ENCODE measurements around the gene HLA-DOA. TPM values are rescaled to one million over a fixed set of nuclear protein-coding genes. Genes with fewer than 3 reads are reported as not detected.

The HLA-DOA gene
- total RNA-seq, 1 experiment from 2014 or later, result 13.6 TPM

DNA sequence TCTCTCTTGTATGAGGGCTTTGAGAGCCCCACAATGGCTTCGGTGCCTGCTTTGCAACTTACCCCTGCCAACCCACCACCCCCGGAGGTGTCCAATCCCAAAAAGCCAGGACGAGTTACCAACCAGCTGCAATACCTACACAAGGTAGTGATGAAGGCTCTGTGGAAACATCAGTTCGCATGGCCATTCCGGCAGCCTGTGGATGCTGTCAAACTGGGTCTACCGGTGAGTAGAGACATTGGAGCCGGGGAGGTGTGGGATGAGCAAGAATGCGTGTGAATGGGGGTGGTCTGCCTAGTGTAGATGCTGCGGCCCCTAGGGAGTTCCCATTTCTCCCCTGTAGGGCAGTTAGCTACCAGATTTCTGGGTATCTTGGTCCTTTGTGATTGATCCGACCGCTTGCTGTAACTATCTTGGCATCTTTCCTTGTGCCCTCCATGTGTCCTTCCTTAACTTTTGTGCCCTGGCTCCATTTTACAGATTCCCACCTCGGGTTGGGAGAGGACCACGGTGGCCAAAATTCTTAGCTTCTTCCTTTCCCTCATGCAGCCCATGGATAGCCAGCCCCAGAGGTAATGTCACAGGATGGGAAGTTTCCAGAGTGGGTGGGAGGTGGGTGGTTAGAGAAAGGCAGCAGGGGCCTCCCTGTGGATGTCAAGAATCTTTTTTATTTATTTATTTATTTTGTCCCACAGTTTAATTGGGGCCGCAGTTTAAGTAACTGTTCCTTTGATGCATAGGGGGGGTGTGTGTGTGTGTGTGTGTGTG, 34.7 kb downstream of the HLA-DOA start:
- DNase-seq (ENCODE audit: low spot score), result no peak
- H3K36me3 Mint-ChIP-seq, result peaks cover 92% of the 10 kb centered on the region
- ATAC-seq, result no peak
- peak overlapping the region; percentile 98 for H3K4me3 Mint-ChIP-seq
- ChIA-PET CTCF (interaction anchor here (0.6 to 11.8 kb wide), 4 partner anchors 10 to 136 kb away, joined by 3 to 121 read pairs (median 6); partner anchors contain the start of genes HLA-DMA and TAP2), POLR2A (interaction anchor here (0.8 to 0.9 kb wide), 2 partner anchors 10 to 303 kb away, joined by 3 read pairs; partner anchors contain the start of gene B3GALT4)
- H3K9me3 Mint-ChIP-seq, result no peaks in the 10 kb centered on the region
- TF ChIP-seq, protein P1, sequence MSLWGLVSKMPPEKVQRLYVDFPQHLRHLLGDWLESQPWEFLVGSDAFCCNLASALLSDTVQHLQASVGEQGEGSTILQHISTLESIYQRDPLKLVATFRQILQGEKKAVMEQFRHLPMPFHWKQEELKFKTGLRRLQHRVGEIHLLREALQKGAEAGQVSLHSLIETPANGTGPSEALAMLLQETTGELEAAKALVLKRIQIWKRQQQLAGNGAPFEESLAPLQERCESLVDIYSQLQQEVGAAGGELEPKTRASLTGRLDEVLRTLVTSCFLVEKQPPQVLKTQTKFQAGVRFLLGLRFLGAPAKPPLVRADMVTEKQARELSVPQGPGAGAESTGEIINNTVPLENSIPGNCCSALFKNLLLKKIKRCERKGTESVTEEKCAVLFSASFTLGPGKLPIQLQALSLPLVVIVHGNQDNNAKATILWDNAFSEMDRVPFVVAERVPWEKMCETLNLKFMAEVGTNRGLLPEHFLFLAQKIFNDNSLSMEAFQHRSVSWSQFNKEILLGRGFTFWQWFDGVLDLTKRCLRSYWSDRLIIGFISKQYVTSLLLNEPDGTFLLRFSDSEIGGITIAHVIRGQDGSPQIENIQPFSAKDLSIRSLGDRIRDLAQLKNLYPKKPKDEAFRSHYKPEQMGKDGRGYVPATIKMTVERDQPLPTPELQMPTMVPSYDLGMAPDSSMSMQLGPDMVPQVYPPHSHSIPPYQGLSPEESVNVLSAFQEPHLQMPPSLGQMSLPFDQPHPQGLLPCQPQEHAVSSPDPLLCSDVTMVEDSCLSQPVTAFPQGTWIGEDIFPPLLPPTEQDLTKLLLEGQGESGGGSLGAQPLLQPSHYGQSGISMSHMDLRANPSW (CRISPR knock-in tag; conservative IDR thresholded peaks at IDR 0.05; ENCODE audit: low read depth), result no peak
- TF ChIP-seq MXD4 (CRISPR knock-in tag; IDR thresholded peaks at IDR 0.05; ENCODE audit: borderline replicate concordance) (no peak), NR3C1 (CRISPR knock-in tag; conservative IDR thresholded peaks at IDR 0.05; ENCODE audit: low read depth) (no peak), ZMAT4 (CRISPR knock-in tag; IDR thresholded peaks at IDR 0.05) (no peak), JUN (CRISPR knock-in tag; IDR thresholded peaks at IDR 0.05) (no peak)
- peaks cover 43% of the 10 kb centered on the region for H3K4me1 Mint-ChIP-seq
- H3K27me3 Mint-ChIP-seq (ENCODE audit: low read depth), result peaks cover 4% of the 10 kb centered on the region; the same call in 1 of the 2 replicates
- no peak overlapping the region for H3K27ac Mint-ChIP-seq

GRCh38 chr6:32974016-32974333, 35.4 kb downstream of the HLA-DOA start:
- Mint-ChIP-seq H3K27me3 (ENCODE audit: low read depth) (peaks cover 4% of the 10 kb centered on the region; the same call in 1 of the 2 replicates), H3K36me3 (peaks cover 89% of the 10 kb centered on the region), H3K27ac (peak overlapping the region; percentile 100), H3K9me3 (no peaks in the 10 kb centered on the region), H3K4me1 (peaks cover 41% of the 10 kb centered on the region), H3K4me3 (peak overlapping the region; percentile 98)
- ATAC-seq, result no peak
- POLR2A ChIA-PET, result interaction anchor here (0.8 to 7.0 kb wide), 3 partner anchors 8 to 304 kb away, joined by 3 to 146 read pairs (median 3); partner anchors contain the start of gene B3GALT4
- DNase-seq (ENCODE audit: low spot score), result no peak
- CTCF ChIA-PET, result interaction anchor here (0.6 to 11.8 kb wide), 4 partner anchors 10 to 136 kb away, joined by 3 to 121 read pairs (median 6); partner anchors contain the start of genes HLA-DMA and TAP2
- TF ChIP-seq ZNF671 (CRISPR knock-in tag; IDR thresholded peaks at IDR 0.05) (no peak), NFE2L1 (CRISPR knock-in tag; IDR thresholded peaks at IDR 0.05) (no peak)

- peak overlapping the region; percentile 100 for H3K27ac Mint-ChIP-seq
- H3K27me3 Mint-ChIP-seq (ENCODE audit: low read depth), result peaks cover 4% of the 10 kb centered on the region; the same call in 1 of the 2 replicates
- ChIA-PET POLR2A (interaction anchor here (0.8 to 7.0 kb wide), 7 partner anchors 9 to 319 kb away, joined by 3 to 146 read pairs (median 26); partner anchors contain the start of genes B3GALT4, HLA-DMA and PSMB8), CTCF (interaction anchor here (0.6 to 11.8 kb wide), 4 partner anchors 11 to 135 kb away, joined by 3 to 121 read pairs (median 11); partner anchors contain the start of genes HLA-DMA and TAP2)
- no peak for TF ChIP-seq E2F5 (CRISPR knock-in tag; IDR thresholded peaks at IDR 0.05)
- peaks cover 83% of the 10 kb centered on the region for H3K36me3 Mint-ChIP-seq
- H3K9me3 Mint-ChIP-seq, result no peaks in the 10 kb centered on the region
- H3K4me3 Mint-ChIP-seq, result peak overlapping the region; percentile 98
- H3K4me1 Mint-ChIP-seq, result peaks cover 38% of the 10 kb centered on the region
- DNase-seq (ENCODE audit: low spot score) (peak; percentile 29), ATAC-seq (no peak)
These were observed 36.0 kb downstream of the HLA-DOA start for GRCh38 chr6:32973144-32974015.

DNA sequence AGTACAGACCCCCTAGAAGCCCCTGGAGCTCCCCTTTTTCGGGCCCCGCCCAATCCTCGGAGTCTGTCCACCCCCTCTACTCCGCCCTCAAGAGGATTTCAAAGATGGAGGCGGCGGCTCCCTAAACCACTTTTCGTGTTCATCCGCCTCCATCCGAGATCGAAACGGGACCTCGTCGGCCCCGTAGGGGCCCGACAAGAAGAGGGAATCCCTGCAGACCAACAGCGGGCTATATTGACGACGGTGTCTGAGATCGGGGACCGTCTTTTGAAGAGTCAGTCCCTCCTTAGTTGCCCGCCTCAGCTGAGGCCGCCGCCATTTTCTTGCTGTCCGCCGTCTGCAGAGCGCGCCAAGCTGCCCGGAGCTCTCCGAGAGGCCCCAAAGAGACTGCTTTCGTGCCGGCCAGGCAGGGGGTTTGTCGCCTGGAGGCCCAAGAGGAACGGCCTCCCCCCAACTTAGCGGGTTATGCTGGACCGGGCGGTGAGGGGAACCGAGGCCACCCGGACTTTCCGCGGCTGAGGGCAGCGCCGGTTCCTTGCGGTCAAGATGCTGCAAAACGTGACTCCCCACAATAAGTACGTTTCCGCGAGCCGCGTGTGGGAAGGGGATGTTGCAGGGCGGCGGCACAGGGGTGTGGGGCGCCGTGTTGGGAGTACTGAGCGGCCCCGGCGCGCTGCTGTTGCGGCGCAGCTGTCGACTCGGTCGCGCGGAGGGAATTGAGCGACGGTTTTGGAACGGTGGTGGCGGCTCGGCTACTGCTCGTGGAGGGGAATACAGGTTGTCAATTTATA, 36.8 kb downstream of the HLA-DOA start:
- CTCF ChIA-PET, result interaction anchor here (0.7 to 11.8 kb wide), 17 partner anchors 8 to 305 kb away, joined by 3 to 205 read pairs (median 4); partner anchors contain the start of genes B3GALT4, HLA-DMA, PSMB9 and TAP1
- Mint-ChIP-seq H3K9me3 (no peaks in the 10 kb centered on the region), H3K4me3 (peak overlapping the region; percentile 98), H3K4me1 (peaks cover 33% of the 10 kb centered on the region), H3K27ac (peak overlapping the region; percentile 100), H3K27me3 (ENCODE audit: low read depth) (peaks cover 4% of the 10 kb centered on the region; the same call in 1 of the 2 replicates), H3K36me3 (peaks cover 75% of the 10 kb centered on the region)
- DNase-seq (ENCODE audit: low spot score), result peak; percentile 28
- ATAC-seq, result no peak; the same call in 1 of the 2 replicates
- POLR2A ChIA-PET, result interaction anchor here (0.6 to 7.0 kb wide), 37 partner anchors 9 to 1264 kb away, joined by 3 to 146 read pairs (median 5); partner anchors contain the start of genes B3GALT4, CUTA, HLA-DMA and HLA-DMB
- TF ChIP-seq, protein P2, sequence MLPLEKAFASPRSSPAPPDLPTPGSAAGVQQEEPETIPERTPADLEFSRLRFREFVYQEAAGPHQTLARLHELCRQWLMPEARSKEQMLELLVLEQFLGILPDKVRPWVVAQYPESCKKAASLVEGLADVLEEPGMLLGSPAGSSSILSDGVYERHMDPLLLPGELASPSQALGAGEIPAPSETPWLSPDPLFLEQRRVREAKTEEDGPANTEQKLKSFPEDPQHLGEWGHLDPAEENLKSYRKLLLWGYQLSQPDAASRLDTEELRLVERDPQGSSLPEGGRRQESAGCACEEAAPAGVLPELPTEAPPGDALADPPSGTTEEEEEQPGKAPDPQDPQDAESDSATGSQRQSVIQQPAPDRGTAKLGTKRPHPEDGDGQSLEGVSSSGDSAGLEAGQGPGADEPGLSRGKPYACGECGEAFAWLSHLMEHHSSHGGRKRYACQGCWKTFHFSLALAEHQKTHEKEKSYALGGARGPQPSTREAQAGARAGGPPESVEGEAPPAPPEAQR (CRISPR knock-in tag; IDR thresholded peaks at IDR 0.05), result no peak
- TF ChIP-seq, protein P3, sequence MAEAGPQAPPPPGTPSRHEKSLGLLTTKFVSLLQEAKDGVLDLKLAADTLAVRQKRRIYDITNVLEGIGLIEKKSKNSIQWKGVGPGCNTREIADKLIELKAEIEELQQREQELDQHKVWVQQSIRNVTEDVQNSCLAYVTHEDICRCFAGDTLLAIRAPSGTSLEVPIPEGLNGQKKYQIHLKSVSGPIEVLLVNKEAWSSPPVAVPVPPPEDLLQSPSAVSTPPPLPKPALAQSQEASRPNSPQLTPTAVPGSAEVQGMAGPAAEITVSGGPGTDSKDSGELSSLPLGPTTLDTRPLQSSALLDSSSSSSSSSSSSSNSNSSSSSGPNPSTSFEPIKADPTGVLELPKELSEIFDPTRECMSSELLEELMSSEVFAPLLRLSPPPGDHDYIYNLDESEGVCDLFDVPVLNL (CRISPR knock-in tag; IDR thresholded peaks at IDR 0.05; ENCODE audit: borderline replicate concordance, low read depth), result no peak
- 0 out of 2 replicates have a peak, but pooled peaks have one; percentile 67 for TF ChIP-seq AFF4 (CRISPR knock-in tag; IDR thresholded peaks at IDR 0.05; ENCODE audit: borderline replicate concordance)

All from WTC11 (cell line).